ENCODE measurements around the gene DCUN1D4.

DNA sequence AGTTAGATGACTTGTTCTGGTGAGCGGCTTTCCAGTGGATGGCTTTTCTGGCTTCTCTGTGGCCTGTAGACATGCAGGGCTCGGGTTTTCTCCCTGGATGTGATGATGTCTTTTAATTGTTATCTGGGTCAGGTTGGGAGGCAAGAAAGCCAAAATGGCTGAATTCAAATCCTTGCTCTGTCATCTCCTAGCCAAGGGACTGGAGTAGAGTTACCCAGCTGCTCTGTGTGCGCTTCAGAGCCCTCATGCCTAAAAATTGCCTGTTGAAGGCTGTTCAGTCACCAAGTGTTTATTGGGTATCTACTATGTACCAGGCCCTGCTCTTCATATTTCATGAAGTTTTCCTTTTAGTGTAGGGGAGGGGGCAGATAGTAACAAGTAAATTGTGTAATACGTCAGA lies 7.3 kb downstream of the DCUN1D4 start:
- TF ChIP-seq, protein P1, sequence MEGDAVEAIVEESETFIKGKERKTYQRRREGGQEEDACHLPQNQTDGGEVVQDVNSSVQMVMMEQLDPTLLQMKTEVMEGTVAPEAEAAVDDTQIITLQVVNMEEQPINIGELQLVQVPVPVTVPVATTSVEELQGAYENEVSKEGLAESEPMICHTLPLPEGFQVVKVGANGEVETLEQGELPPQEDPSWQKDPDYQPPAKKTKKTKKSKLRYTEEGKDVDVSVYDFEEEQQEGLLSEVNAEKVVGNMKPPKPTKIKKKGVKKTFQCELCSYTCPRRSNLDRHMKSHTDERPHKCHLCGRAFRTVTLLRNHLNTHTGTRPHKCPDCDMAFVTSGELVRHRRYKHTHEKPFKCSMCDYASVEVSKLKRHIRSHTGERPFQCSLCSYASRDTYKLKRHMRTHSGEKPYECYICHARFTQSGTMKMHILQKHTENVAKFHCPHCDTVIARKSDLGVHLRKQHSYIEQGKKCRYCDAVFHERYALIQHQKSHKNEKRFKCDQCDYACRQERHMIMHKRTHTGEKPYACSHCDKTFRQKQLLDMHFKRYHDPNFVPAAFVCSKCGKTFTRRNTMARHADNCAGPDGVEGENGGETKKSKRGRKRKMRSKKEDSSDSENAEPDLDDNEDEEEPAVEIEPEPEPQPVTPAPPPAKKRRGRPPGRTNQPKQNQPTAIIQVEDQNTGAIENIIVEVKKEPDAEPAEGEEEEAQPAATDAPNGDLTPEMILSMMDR (conservative IDR thresholded peaks at IDR 0.05 in 1 of 2, IDR thresholded peaks at IDR 0.05 in 1 of 2; ENCODE audit: low read depth in 1 of 2, low read length in 2 of 2), result no peak
- TF ChIP-seq EZH2 (IDR thresholded peaks at IDR 0.05; ENCODE audit: low read length, missing control alignments), result no peak

Measured in fibroblast of lung (primary cell).